Activated naive CD8-positive, alpha-beta T cell treated with anti-CD3 and anti-CD28 coated beads, Interleukin-2, amount 50 U/mL, for 24 hours (primary cell): Measurements from ENCODE around the gene AGTRAP.

Experiments used
- ATAC-seq: fragments of 150-1000 bp; cut with Tn5 transposase; one replicate; pipeline ENCODE4 v1.10.0; 2021
- DNase-seq: peaks from one replicate; pipeline ENCODE4 v3.0.0; 2021
- H3K27ac Mint-ChIP-seq: one replicate; pipeline ENCODE4 v1.8.0; 2021; ENCODE audit warnings: mild to moderate bottlenecking, mixed read lengths
- H3K27me3 Mint-ChIP-seq: one replicate; pipeline ENCODE4 v1.8.0; 2021; ENCODE audit warnings: mixed read lengths
- H3K36me3 Mint-ChIP-seq: one replicate; pipeline ENCODE4 v1.8.0; 2021; ENCODE audit warnings: low read depth, mixed read lengths
- H3K4me1 Mint-ChIP-seq: one replicate; pipeline ENCODE4 v1.8.0; 2021; ENCODE audit warnings: mixed read lengths
- H3K4me3 Mint-ChIP-seq: one replicate; pipeline ENCODE4 v1.8.0; 2021; ENCODE audit warnings: mild to moderate bottlenecking, moderate library complexity, mixed read lengths
- H3K9me3 Mint-ChIP-seq: one replicate; pipeline ENCODE4 v1.8.0; 2021; ENCODE audit warnings: mixed read lengths

AGTRAP gene

DNA sequence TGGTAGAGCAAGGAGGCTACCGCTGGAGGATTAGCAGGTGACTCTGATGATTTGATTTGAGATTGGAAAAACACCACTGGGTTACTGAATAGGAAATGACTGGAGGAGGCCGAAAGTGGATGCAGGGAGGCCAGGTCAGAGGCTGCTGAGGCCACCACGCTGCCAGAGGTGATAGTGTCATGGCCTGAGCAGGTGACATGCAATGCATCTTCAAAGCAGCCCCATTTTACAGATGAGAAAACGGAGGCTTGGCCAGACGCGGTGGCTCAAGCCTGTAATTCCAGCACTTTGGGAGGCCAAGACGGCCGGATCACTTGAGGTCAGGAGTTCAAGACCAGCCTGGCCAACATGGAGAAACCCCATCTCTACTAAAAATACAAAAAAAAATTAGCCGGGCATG is 38.8 kb downstream of the AGTRAP start:
- Mint-ChIP-seq H3K36me3 (no peaks in the 10 kb centered on the region), H3K4me1 (no peaks in the 10 kb centered on the region), H3K4me3 (no peak overlapping the region), H3K9me3 (no peaks in the 10 kb centered on the region), H3K27ac (no peak overlapping the region), H3K27me3 (peaks cover 2% of the 10 kb centered on the region)
- ATAC-seq: no peak
- DNase-seq: no peak

- DNase-seq (no peak), ATAC-seq (no peak)
- no peak overlapping the region for H3K4me3 Mint-ChIP-seq
- no peaks in the 10 kb centered on the region for H3K36me3 Mint-ChIP-seq
- H3K9me3 Mint-ChIP-seq: no peaks in the 10 kb centered on the region
- H3K4me1 Mint-ChIP-seq: no peaks in the 10 kb centered on the region
- H3K27ac Mint-ChIP-seq: no peak overlapping the region
- H3K27me3 Mint-ChIP-seq: peaks cover 2% of the 10 kb centered on the region
Measured at GRCh38 chr1:11777658-11778322, 41.9 kb downstream of the AGTRAP start.

GRCh38 chr1:11778336-11778735 is 42.4 kb downstream of the AGTRAP start:
- Mint-ChIP-seq H3K27me3 (peaks cover 2% of the 10 kb centered on the region), H3K27ac (no peak overlapping the region), H3K4me1 (no peaks in the 10 kb centered on the region), H3K36me3 (no peaks in the 10 kb centered on the region), H3K4me3 (no peak overlapping the region), H3K9me3 (no peaks in the 10 kb centered on the region)
- no peak for ATAC-seq
- DNase-seq: no peak

- Mint-ChIP-seq H3K4me1 (no peaks in the 10 kb centered on the region), H3K9me3 (no peaks in the 10 kb centered on the region), H3K27me3 (peaks cover 2% of the 10 kb centered on the region), H3K36me3 (no peaks in the 10 kb centered on the region), H3K4me3 (no peak overlapping the region), H3K27ac (no peak overlapping the region)
- ATAC-seq (no peak), DNase-seq (no peak)
Measured at GRCh38 chr1:11778844-11779623, 43.1 kb downstream of the AGTRAP start.

DNA sequence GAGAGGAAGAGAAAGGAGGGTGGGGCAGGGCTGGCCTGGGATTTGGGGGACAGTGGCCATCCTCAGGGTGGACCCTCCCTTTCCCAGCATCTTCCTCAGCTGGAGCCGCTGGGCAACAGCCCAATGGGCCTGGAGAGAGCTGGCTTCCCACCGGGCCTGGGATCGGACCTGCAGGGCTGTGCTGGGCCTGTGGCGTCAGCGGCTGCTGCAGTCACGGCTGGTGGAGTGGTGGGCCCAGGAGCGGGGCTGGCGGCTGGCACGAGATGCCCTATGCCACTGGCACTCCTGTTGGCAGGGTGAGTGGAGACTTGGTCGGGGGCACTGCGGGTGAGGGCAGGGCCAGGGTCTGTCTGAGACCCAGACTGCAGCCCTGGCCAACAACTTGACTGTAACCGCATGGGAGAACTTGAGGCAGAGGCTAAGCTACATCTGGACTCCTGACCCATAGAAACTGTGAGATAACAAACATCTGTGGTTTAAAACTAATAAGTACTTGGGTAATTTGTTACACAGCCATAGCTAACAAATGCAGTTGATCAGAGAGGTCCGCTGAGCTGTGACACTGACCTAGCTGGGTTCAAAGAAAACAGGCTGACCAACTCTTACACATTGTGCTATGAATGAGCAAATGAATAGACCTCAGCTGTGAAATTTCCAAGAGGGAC is 43.9 kb downstream of the AGTRAP start:
- H3K27ac Mint-ChIP-seq: no peak overlapping the region
- no peaks in the 10 kb centered on the region for H3K36me3 Mint-ChIP-seq
- ATAC-seq: no peak
- DNase-seq: no peak
- no peak overlapping the region for H3K4me3 Mint-ChIP-seq
- H3K4me1 Mint-ChIP-seq: no peaks in the 10 kb centered on the region
- H3K9me3 Mint-ChIP-seq: no peaks in the 10 kb centered on the region
- H3K27me3 Mint-ChIP-seq: peaks cover 2% of the 10 kb centered on the region

DNA sequence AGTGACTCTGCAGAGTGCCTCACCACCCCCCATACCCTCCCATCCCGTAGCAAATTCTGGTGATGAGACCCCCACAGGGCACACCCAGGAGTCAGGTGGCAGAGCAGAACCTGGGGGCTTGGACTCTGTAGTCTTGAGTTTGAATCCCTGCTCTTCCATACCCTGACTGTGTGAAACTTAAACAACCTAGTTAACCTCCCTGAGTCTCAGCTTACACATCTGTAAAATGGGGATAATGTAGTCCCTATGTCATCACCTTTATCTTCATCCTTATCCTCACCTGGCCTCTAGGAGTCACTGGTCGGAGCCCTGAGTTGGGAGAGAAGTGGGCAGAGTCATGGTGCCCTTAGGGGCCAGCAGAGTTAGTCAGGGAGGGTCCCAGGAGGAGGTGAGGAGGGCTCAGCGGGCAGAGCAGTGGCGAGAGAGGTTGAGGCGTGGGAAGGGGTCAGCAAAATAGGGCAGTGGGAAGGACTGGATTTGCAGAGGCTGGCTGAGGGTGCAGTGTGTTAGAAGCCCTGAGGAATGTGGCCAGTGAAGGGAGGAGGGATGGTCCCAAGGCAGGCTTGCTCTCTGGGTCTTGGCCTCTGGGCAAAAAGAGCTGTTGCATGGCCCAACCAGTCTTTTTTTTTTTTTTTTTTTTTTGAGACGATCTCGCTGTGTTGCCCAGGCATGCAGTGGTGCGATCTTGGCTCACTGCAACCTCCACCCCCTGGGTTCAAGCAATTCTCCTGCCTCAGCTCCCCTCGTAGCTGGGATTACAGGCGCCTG is 44.6 kb downstream of the AGTRAP start:
- no peak overlapping the region for H3K4me3 Mint-ChIP-seq
- DNase-seq: no peak
- peaks cover 3% of the 10 kb centered on the region for H3K4me1 Mint-ChIP-seq
- H3K9me3 Mint-ChIP-seq: no peaks in the 10 kb centered on the region
- H3K27ac Mint-ChIP-seq: no peak overlapping the region
- H3K27me3 Mint-ChIP-seq: peaks cover 2% of the 10 kb centered on the region
- no peak for ATAC-seq
- no peaks in the 10 kb centered on the region for H3K36me3 Mint-ChIP-seq

- Mint-ChIP-seq H3K27ac (no peak overlapping the region), H3K27me3 (no peaks in the 10 kb centered on the region), H3K36me3 (no peaks in the 10 kb centered on the region), H3K9me3 (no peaks in the 10 kb centered on the region), H3K4me1 (peaks cover 3% of the 10 kb centered on the region), H3K4me3 (no peak overlapping the region)
- DNase-seq (no peak), ATAC-seq (no peak)
Measured at GRCh38 chr1:11781297-11781696, 45.4 kb downstream of the AGTRAP start.

DNA sequence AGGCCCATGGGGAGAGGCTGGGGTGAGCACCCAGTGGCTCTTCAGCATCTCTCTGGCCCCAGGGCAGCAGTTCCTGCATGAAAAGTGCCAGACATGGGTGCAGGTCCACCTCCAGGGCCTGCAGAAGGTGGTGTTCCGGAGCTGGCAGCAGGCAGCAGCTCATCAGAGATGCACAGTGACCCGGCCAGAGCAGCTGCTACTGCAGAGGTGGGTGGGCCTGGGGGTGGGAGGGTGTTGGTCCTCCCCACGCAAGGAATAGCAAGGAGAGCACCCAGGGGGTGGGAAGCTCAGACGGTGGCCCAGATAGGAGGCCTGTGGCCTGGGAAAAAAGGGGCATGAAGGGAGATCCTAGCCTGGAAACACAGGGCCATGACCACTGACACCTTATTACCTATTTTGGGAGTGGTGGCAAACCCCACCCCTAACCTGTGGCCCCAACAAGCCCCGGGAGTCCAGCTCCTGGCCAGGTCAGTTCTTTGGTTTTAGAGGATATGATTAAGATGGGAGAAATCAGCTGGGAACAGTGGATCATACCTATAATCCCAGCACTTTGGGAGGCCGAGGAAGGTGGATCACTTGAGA is 46.3 kb downstream of the AGTRAP start:
- peaks cover 3% of the 10 kb centered on the region for H3K4me1 Mint-ChIP-seq
- no peak for ATAC-seq
- H3K27ac Mint-ChIP-seq: no peak overlapping the region
- no peaks in the 10 kb centered on the region for H3K27me3 Mint-ChIP-seq
- no peak for DNase-seq
- H3K36me3 Mint-ChIP-seq: no peaks in the 10 kb centered on the region
- H3K9me3 Mint-ChIP-seq: no peaks in the 10 kb centered on the region
- no peak overlapping the region for H3K4me3 Mint-ChIP-seq

- H3K27me3 Mint-ChIP-seq: no peaks in the 10 kb centered on the region
- no peak overlapping the region for H3K27ac Mint-ChIP-seq
Measured at GRCh38 chr1:11783556-11783955, 47.6 kb downstream of the AGTRAP start.

DNA sequence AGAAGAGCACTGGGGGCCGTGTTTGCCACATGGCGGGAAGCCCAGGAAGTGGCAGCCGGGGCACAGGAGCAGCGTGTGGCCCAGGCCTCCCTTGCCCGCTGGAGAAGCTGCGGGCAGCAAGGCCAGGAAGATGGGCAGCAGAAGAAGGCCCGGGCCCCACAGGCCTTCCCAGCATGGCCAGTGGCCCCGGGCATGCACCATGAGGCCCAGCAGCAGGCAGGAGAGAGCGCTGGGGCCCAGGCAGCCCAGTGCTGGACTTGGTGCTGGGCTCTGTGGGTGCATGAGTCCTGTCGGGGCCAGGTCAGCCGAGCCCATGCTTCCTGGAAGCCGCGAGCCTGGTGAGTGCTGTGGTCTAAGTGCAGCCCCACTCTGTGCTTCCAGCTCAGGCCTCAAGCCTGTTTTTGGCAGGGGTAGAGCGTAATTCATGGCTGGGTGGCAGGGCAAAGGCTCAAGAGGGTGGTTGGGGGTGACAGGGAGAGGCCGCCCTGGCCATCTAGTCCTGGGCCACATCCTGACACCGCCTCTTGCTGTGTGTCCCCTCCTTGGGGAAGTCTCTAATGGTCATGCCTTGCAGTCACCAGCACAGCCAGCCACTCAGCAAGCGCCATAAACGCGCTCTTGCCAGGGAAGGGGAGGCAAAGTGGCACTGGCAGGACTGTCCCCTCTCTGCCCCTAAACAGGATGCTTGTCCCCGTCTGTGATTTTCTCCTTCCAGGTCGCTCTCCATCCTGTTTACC is 48.5 kb downstream of the AGTRAP start:
- DNase-seq (no peak), ATAC-seq (no peak)
- Mint-ChIP-seq H3K4me3 (no peak overlapping the region), H3K27me3 (no peaks in the 10 kb centered on the region), H3K27ac (no peak overlapping the region), H3K36me3 (no peaks in the 10 kb centered on the region), H3K4me1 (peaks cover 3% of the 10 kb centered on the region), H3K9me3 (no peaks in the 10 kb centered on the region)

More at GRCh38 chr1:11783556-11783955, 47.6 kb downstream of the AGTRAP start:
- no peaks in the 10 kb centered on the region for H3K9me3 Mint-ChIP-seq
- no peak overlapping the region for H3K4me3 Mint-ChIP-seq
- DNase-seq: no peak
- no peaks in the 10 kb centered on the region for H3K36me3 Mint-ChIP-seq
- peaks cover 3% of the 10 kb centered on the region for H3K4me1 Mint-ChIP-seq
- ATAC-seq: no peak

- Mint-ChIP-seq H3K4me1 (peaks cover 3% of the 10 kb centered on the region), H3K36me3 (no peaks in the 10 kb centered on the region), H3K27ac (no peak overlapping the region), H3K4me3 (no peak overlapping the region), H3K9me3 (no peaks in the 10 kb centered on the region), H3K27me3 (no peaks in the 10 kb centered on the region)
- peak; percentile 51 for ATAC-seq
- peak; percentile 55 for DNase-seq
Measured at GRCh38 chr1:11784993-11785769, 49.2 kb downstream of the AGTRAP start.

- ATAC-seq (no peak), DNase-seq (no peak)
- Mint-ChIP-seq H3K4me1 (peaks cover 3% of the 10 kb centered on the region), H3K9me3 (no peaks in the 10 kb centered on the region), H3K4me3 (no peak overlapping the region), H3K27ac (no peak overlapping the region), H3K27me3 (no peaks in the 10 kb centered on the region), H3K36me3 (no peaks in the 10 kb centered on the region)
Measured at GRCh38 chr1:11786168-11786567, 50.2 kb downstream of the AGTRAP start.

- H3K27ac Mint-ChIP-seq: no peak overlapping the region
- no peak for ATAC-seq
- H3K9me3 Mint-ChIP-seq: no peaks in the 10 kb centered on the region
- no peaks in the 10 kb centered on the region for H3K36me3 Mint-ChIP-seq
- H3K27me3 Mint-ChIP-seq: no peaks in the 10 kb centered on the region
- no peak overlapping the region for H3K4me3 Mint-ChIP-seq
- DNase-seq: no peak
- peaks cover 3% of the 10 kb centered on the region for H3K4me1 Mint-ChIP-seq
Measured at GRCh38 chr1:11787251-11787803, 51.4 kb downstream of the AGTRAP start.
